Measurements from ENCODE around the gene CTBP2.

Gene CTBP2

DNA sequence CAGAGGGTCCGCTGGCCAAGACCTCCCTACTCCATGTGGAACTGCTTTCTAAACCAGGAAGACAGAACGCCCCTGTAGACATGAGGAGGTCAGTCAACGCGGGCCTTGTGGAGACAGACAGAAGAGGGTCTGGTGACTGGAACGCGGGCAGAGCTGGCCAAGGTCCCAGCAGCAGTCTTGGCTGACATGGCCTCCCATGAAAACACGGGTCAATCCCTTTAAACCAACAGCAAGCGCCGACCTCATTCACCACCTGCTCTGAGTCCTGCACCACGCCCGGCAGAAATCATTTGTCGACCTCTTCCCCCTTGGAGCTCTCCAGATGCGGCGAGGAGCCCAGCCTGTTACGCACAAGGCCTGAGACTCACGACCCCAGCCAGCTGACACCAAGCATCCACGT lies 140.0 kb downstream of the CTBP2 start:
- no peak overlapping the region for H3K4me3 ChIP-seq (ENCODE audit: low read depth, low read length)

DNA sequence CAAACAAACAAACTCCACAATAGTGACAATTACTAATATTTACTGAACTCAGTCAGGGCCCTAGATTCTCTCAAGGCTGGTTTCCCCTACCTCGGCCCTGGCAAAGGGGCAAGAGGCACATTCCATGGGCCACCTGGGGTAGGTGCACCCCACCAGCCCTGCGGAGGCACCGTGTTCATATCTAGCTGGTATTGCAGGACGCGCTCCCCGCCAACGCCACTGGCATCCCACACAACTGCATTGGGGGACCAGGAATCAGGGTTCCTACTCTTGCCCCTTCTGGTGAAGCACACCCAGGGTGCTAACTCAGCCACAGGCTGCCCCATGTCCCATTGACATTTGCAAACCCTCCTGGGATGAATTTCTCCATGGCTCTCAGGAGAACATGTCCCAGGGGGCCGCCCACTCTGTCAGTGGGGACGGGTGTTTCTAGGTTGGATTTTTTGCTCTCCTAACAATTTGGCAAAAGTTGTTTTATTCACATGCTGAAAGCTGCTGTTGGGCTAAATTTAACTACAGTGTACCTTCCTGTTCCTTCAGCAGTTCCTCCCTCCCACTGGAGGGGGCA lies 141.7 kb downstream of the CTBP2 start:
- no peak for DNase-seq (ENCODE audit: low read depth, low spot score)
- in situ Hi-C loops (cut with HindIII; ENCODE audit: low sequenced_read_pairs), result no loop called here
- TF ChIP-seq, protein P1, sequence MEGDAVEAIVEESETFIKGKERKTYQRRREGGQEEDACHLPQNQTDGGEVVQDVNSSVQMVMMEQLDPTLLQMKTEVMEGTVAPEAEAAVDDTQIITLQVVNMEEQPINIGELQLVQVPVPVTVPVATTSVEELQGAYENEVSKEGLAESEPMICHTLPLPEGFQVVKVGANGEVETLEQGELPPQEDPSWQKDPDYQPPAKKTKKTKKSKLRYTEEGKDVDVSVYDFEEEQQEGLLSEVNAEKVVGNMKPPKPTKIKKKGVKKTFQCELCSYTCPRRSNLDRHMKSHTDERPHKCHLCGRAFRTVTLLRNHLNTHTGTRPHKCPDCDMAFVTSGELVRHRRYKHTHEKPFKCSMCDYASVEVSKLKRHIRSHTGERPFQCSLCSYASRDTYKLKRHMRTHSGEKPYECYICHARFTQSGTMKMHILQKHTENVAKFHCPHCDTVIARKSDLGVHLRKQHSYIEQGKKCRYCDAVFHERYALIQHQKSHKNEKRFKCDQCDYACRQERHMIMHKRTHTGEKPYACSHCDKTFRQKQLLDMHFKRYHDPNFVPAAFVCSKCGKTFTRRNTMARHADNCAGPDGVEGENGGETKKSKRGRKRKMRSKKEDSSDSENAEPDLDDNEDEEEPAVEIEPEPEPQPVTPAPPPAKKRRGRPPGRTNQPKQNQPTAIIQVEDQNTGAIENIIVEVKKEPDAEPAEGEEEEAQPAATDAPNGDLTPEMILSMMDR (IDR thresholded peaks at IDR 0.05; ENCODE audit: low read depth, low read length), result no peak
- H3K4me3 ChIP-seq (ENCODE audit: low read depth, low read length), result no peak overlapping the region

More for the DNA sequence above, 140.0 kb downstream of the CTBP2 start:
- TF ChIP-seq, protein P1 (IDR thresholded peaks at IDR 0.05; ENCODE audit: low read depth, low read length), result no peak
- DNase-seq (ENCODE audit: low read depth, low spot score), result no peak
- in situ Hi-C loops (cut with HindIII; ENCODE audit: low sequenced_read_pairs), result no loop called here

DNA sequence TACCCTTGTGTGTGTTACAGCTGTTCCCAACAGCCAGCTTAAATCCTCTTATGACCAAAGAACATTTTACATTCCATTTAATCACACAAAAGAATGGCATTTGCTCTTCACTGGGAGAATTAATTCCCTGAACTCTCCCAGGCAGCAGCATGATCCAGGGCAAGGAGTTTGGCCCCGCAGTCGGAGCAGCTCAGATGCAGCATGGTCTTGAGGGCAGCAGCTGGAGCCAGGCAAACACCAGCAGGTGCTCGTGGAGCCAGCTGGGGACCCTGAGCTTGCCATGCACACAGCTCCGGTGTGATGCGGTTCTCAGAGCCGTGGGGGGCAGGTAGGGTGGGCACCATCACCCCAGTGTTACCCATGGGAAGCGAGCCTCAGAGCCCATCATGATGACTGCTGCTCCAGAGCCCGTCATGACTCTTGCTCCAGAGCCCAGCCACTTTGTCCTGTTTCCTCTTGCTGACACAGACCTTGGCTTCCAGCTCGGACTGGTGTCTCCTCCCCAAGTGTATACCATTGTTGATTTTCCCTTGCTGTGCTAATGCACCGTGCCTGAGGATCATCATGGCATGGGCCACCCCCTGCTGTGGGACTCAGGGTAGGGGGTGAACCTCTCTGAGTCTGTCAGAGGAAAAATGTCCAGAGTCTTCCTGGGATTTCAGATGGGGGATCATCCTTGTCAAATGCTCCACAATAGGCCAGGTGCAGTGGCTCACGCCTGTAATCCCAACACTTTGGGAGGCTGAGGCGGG lies 142.6 kb downstream of the CTBP2 start:
- H3K4me3 ChIP-seq (ENCODE audit: low read depth, low read length), result no peak overlapping the region
- DNase-seq (ENCODE audit: low read depth, low spot score), result no peak
- TF ChIP-seq, protein P1 (IDR thresholded peaks at IDR 0.05; ENCODE audit: low read depth, low read length), result no peak
- in situ Hi-C loops (cut with HindIII; ENCODE audit: low sequenced_read_pairs), result no loop called here

DNA sequence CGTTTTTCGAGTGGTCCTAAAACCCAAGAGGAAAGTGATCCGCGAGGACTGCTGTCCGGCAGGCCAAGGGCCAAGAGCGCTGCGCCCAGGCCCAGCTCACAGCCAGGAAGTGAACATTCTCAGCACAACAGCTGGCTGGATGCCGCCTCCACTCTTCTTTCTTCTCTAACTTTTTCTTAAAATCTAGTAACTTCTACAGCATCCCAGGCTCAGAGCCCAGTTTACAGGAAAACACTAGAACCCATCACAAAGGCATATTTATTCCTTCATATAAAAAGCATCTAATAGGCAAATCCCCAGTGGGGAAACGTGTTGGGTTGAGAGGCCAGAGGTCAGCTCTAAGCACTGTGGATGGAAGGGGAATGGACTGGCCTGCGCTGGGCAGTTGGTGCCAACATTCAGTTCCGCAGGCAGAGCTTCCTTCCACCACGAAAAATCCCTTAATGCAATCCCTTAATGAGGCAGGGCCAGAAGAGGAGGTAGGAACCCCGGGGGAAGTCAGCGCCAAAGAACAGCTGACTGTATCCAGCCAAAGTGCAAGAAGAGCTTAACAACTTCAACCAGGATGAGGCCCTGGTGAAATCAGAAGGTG lies 143.7 kb downstream of the CTBP2 start:
- TF ChIP-seq, protein P1 (IDR thresholded peaks at IDR 0.05; ENCODE audit: low read depth, low read length), result no peak
- in situ Hi-C loops (cut with HindIII; ENCODE audit: low sequenced_read_pairs), result no loop called here
- H3K4me3 ChIP-seq (ENCODE audit: low read depth, low read length), result no peak overlapping the region
- DNase-seq (ENCODE audit: low read depth, low spot score), result no peak

DNA sequence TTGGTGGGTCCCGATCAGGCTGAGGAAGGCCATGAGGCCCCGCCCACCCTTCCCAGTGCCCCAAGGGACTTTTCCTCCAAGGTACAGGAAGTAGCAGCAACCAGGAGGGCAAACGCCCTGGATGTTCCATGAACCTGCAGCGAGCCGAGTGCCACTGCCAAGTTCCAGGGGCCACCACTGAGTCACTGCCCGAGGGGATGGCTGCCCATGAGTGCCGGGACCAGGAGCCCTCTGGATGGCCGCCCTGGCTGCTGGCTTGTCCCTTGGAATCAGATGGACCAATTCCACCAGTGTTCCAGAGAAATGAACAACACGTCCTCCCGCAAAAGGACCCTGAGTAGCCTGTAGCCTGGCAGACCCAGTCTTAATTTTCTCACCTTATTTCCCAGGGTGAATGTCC lies 144.2 kb downstream of the CTBP2 start:
- in situ Hi-C loops (cut with HindIII; ENCODE audit: low sequenced_read_pairs), result no loop called here
- no peak for DNase-seq (ENCODE audit: low read depth, low spot score)
- TF ChIP-seq, protein P1 (IDR thresholded peaks at IDR 0.05; ENCODE audit: low read depth, low read length), result no peak
- H3K4me3 ChIP-seq (ENCODE audit: low read depth, low read length), result no peak overlapping the region

DNA sequence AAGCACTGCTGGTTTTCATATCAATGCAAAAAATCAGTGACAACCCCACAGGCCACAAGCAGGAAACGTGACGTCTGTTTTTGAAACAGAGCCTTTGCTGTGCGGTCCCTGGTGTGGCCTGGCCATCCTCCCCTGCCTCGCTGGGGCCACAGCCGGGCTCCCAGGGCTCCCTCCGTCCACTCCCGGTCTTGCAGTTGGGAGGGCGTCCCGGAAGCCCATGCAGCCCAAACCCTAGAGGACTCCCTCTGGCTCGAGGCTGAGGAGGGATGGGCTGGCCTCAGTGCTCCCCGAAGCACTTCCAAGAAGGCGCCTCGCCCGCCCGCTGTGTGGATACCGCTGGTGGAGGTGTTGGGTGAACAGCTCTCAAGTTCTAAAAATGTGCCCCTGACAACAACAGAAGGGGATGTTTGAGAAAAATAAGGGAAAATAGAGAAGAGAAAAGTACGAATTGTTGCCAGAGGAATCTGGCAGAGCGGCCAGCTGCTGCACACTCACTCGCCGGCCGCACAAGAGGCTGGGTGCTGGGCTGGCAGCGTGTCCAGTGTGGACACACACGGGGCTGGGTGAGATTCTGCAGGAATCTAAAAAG lies 144.9 kb downstream of the CTBP2 start:
- TF ChIP-seq, protein P1 (IDR thresholded peaks at IDR 0.05; ENCODE audit: low read depth, low read length), result no peak
- in situ Hi-C loops (cut with HindIII; ENCODE audit: low sequenced_read_pairs), result no loop called here
- no peak for DNase-seq (ENCODE audit: low read depth, low spot score)
- no peak overlapping the region for H3K4me3 ChIP-seq (ENCODE audit: low read depth, low read length)
